HepG2 (cell line): ENCODE measurements around the gene SEC14L2. TPM values are rescaled to one million over a fixed set of nuclear protein-coding genes. Genes with fewer than 3 reads are reported as not detected.

ENCODE experiments used
- AHR ChIP-seq: IDR thresholded peaks from 2 replicates; pipeline ENCODE4 v1.6.1; 2018; ENCODE audit warnings: missing genetic modification reagents, missing compliant biosample characterization
- E2F5 ChIP-seq: sonication (generic); formaldehyde crosslinking; conservative IDR thresholded peaks from 2 replicates; pipeline ENCODE4 v1.4.0; 2020; ENCODE audit warnings: missing genetic modification reagents
- FIP1L1 ChIP-seq: fragments of 200-400 bp; formaldehyde crosslinking; IDR thresholded peaks from 2 replicates; pipeline ENCODE4 v1.6.1; 2018; ENCODE audit warnings: low read depth, mild to moderate bottlenecking, low read length, moderate library complexity, borderline replicate concordance; ENCODE audit not compliant: insufficient read depth
- GABPA ChIP-seq, 2 experiments: IDR thresholded peaks; 2 replicates each; pipeline ENCODE4 v1.6.1; 2011 to 2016; ENCODE audit warnings: low read depth in 2 of 2, low read length in 1 of 2, missing biosample characterization in 1 of 2, missing genetic modification characterization in 1 of 2
- ISL2 ChIP-seq: sonication (generic); formaldehyde crosslinking; IDR thresholded peaks from 2 replicates; pipeline ENCODE4 v1.5.0; 2020; ENCODE audit warnings: missing genetic modification reagents
- NFYC ChIP-seq: IDR thresholded peaks from 2 replicates; pipeline ENCODE4 v1.6.1; 2016; ENCODE audit warnings: missing genetic modification reagents, missing compliant biosample characterization
- PHF21A ChIP-seq: sonication (generic); formaldehyde crosslinking; IDR thresholded peaks from 2 replicates; pipeline ENCODE4 v1.5.0; 2020; ENCODE audit warnings: mild to moderate bottlenecking, missing genetic modification reagents
- PRDM4 ChIP-seq: sonication (generic); formaldehyde crosslinking; IDR thresholded peaks from 2 replicates; pipeline ENCODE4 v1.9.0; 2021; ENCODE audit warnings: missing genetic modification reagents, borderline replicate concordance
- RARA ChIP-seq: IDR thresholded peaks from 2 replicates; pipeline ENCODE4 v1.6.1; 2016; ENCODE audit warnings: missing genetic modification reagents, missing compliant biosample characterization
- SMAD3 ChIP-seq: sonication (generic); formaldehyde crosslinking; IDR thresholded peaks from 2 replicates; pipeline ENCODE4 v1.4.0; 2020; ENCODE audit warnings: missing genetic modification reagents
- SOX5 ChIP-seq: IDR thresholded peaks from 2 replicates; pipeline ENCODE4 v1.6.1; 2016; ENCODE audit warnings: borderline replicate concordance
- ZFAT ChIP-seq: sonication (generic); formaldehyde crosslinking; conservative IDR thresholded peaks from 2 replicates; pipeline ENCODE4 v1.8.1; 2023; ENCODE audit warnings: missing genetic modification reagents, inconsistent platforms
- ZKSCAN1 ChIP-seq: fragments of 150-350 bp; IDR thresholded peaks from 2 replicates; pipeline ENCODE4 v1.6.1; 2014; ENCODE audit warnings: low read length
- ZNF557 ChIP-seq: sonication (generic); formaldehyde crosslinking; IDR thresholded peaks from 2 replicates; pipeline ENCODE4 v1.4.0; 2020; ENCODE audit warnings: missing genetic modification reagents
- ZSCAN31 ChIP-seq: sonication (generic); formaldehyde crosslinking; IDR thresholded peaks from 2 replicates; pipeline ENCODE4 v1.5.0; 2020; ENCODE audit warnings: low read depth, mild to moderate bottlenecking, missing genetic modification reagents
- polyA plus RNA-seq, 8 experiments: library from polyadenylated mRNA; depleted of rRNA in 3 of 8; stranded (reverse) in 7 of 8; unstranded in 1 of 8; fragments of >200 nt; fragmentation: Illumina TruSeq in 4 of 8; extraction: Trizol in 4 of 8; gene quantifications; 2 replicates each; pipeline versions ENCODE4 v1.2.1 to v1.2.3, GENCODE V29; 2011 to 2016; ENCODE audit warnings: low read depth in 4 of 8, missing spikeins in 1 of 8, mixed read lengths in 1 of 8; ENCODE audit not compliant: insufficient read depth in 1 of 8
- total RNA-seq, 5 experiments: library from RNA; depleted of rRNA; stranded (reverse); fragments of >200 nt; fragmentation: Illumina TruSeq; extraction: Trizol; gene quantifications; 2 replicates each; pipeline ENCODE4 v1.2.3, GENCODE V29; 2016; ENCODE audit warnings: low read depth in 1 of 5
- TF ChIP-seq, protein P1 (sequence below): IDR thresholded peaks from 2 replicates; pipeline ENCODE4 v1.6.1; 2016; ENCODE audit warnings: missing genetic modification reagents, missing compliant biosample characterization
- TF ChIP-seq, protein P2 (sequence below): sonication (generic); formaldehyde crosslinking; conservative IDR thresholded peaks from 2 replicates; pipeline ENCODE4 v1.5.0; 2020; ENCODE audit warnings: missing genetic modification reagents
- TF ChIP-seq, protein P3 (sequence below): sonication (generic); formaldehyde crosslinking; conservative IDR thresholded peaks from 2 replicates; pipeline ENCODE4 v1.8.1; 2023; ENCODE audit warnings: missing genetic modification reagents

Gene SEC14L2
- total and polyA plus RNA-seq, 2 of the 13 experiments (the other 11 are each of a cell fraction or from before 2014, with no cell fraction given): 4.1 to 5.1 TPM

GRCh38 chr22:30425616-30426387 lies 29.0 kb downstream of the SEC14L2 start, which contains the start of gene MTFP1 (continued):
- no peak for TF ChIP-seq PRDM4
- no peak for TF ChIP-seq GABPA (IDR thresholded peaks at IDR 0.05; ENCODE audit: low read depth, low read length)
- TF ChIP-seq GABPA (CRISPR knock-in tag; IDR thresholded peaks at IDR 0.05; ENCODE audit: low read depth): no peak
- peak; percentile 68; the same call in 1 of the 2 replicates for TF ChIP-seq AHR
- TF ChIP-seq PHF21A: peak; percentile 72
- TF ChIP-seq, protein P1, sequence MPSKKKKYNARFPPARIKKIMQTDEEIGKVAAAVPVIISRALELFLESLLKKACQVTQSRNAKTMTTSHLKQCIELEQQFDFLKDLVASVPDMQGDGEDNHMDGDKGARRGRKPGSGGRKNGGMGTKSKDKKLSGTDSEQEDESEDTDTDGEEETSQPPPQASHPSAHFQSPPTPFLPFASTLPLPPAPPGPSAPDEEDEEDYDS (CRISPR knock-in tag): peak; percentile 59; the same call in 1 of the 2 replicates
- TF ChIP-seq RARA: no peak
- TF ChIP-seq E2F5 (CRISPR knock-in tag): peak; percentile 75
- TF ChIP-seq ZFAT (CRISPR knock-in tag): no peak
- TF ChIP-seq SOX5: 0 out of 2 replicates have a peak, but pooled peaks have one; percentile 15
- TF ChIP-seq ISL2: no peak
- TF ChIP-seq NFYC (CRISPR knock-in tag): peak; percentile 38; the same call in 1 of the 2 replicates
- TF ChIP-seq ZKSCAN1: no peak
- no peak for TF ChIP-seq FIP1L1
- TF ChIP-seq SMAD3 (CRISPR knock-in tag): peak; percentile 36; the same call in 1 of the 2 replicates
- peak; percentile 69 for TF ChIP-seq ZSCAN31 (CRISPR knock-in tag)
- TF ChIP-seq, protein P2, sequence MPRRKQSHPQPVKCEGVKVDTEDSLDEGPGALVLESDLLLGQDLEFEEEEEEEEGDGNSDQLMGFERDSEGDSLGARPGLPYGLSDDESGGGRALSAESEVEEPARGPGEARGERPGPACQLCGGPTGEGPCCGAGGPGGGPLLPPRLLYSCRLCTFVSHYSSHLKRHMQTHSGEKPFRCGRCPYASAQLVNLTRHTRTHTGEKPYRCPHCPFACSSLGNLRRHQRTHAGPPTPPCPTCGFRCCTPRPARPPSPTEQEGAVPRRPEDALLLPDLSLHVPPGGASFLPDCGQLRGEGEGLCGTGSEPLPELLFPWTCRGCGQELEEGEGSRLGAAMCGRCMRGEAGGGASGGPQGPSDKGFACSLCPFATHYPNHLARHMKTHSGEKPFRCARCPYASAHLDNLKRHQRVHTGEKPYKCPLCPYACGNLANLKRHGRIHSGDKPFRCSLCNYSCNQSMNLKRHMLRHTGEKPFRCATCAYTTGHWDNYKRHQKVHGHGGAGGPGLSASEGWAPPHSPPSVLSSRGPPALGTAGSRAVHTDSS (CRISPR knock-in tag): no peak
- no peak for TF ChIP-seq ZNF557
- TF ChIP-seq, protein P3, sequence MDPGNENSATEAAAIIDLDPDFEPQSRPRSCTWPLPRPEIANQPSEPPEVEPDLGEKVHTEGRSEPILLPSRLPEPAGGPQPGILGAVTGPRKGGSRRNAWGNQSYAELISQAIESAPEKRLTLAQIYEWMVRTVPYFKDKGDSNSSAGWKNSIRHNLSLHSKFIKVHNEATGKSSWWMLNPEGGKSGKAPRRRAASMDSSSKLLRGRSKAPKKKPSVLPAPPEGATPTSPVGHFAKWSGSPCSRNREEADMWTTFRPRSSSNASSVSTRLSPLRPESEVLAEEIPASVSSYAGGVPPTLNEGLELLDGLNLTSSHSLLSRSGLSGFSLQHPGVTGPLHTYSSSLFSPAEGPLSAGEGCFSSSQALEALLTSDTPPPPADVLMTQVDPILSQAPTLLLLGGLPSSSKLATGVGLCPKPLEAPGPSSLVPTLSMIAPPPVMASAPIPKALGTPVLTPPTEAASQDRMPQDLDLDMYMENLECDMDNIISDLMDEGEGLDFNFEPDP (CRISPR knock-in tag): no peak
